Uterus (tissue), 4 donors: ENCODE data around the gene SMIM44. TPM values are rescaled to one million over a fixed set of nuclear protein-coding genes. Genes with fewer than 3 reads are reported as not detected.

Experiments
- DNase-seq, 2 donors: peaks; one replicate each; pipeline ENCODE4 v3.0.0-alpha.2; 2019 to 2020
- H3K27ac ChIP-seq, 2 donors: fragments of 200-600 bp; sonication (generic); 1 replicate in 1 of 2; 2 replicates in 1 of 2; pipeline ENCODE4 v1.5.1; 2016 to 2018
- H3K27me3 ChIP-seq, 2 donors: fragments of 200-600 bp; sonication (generic); one replicate each; pipeline ENCODE4 v1.5.1; 2018 to 2019; ENCODE audit warnings: control low read depth in 1 of 2
- H3K36me3 ChIP-seq, 2 donors: fragments of 200-600 bp; sonication (generic); one replicate each; pipeline ENCODE4 v1.5.1; 2019; ENCODE audit warnings: control low read depth in 1 of 2
- H3K4me1 ChIP-seq, 2 donors: fragments of 200-600 bp; sonication (generic); one replicate each; pipeline ENCODE4 v1.5.1; 2018 to 2019; ENCODE audit warnings: control low read depth in 1 of 2
- H3K4me3 ChIP-seq, 2 donors: fragments of 200-600 bp; sonication (generic); 1 replicate in 1 of 2; 2 replicates in 1 of 2; pipeline ENCODE4 v1.5.1; 2018 to 2019; ENCODE audit warnings: mild to moderate bottlenecking in 1 of 2
- H3K9me3 ChIP-seq, 2 donors: fragments of 200-600 bp; sonication (generic); one replicate each; pipeline ENCODE4 v1.5.1; 2019; ENCODE audit warnings: control low read depth in 1 of 2
- POLR2A ChIP-seq, 2 donors: fragments of 450-650 bp; IDR thresholded peaks; one replicate each; pipeline ENCODE4 v1.6.1; 2016; ENCODE audit warnings: antibody characterized with exemption in 2 of 2, mild to moderate bottlenecking in 1 of 2, moderate library complexity in 1 of 2
- intact Hi-C: fragments of 100-400 bp; cut with DNase I; formaldehyde crosslinking; loops from one replicate; pipeline ENCODE4 v1.15.1; 2023; ENCODE audit warnings: low total_unique reads
- total RNA-seq, 4 donors: library from RNA; depleted of rRNA in 3 of 4; stranded (reverse); fragments of >200 nt in 3 of 4; gene quantifications; one replicate each; pipeline versions ENCODE4 v1.1.0 to v1.2.4, GENCODE V29; 2014 to 2023
- TF ChIP-seq, protein P1 (sequence below), 4 experiments: fragments of 200-600 bp in 2 of 4; fragments of 450-650 bp in 2 of 4; sonication (generic) in 2 of 4; IDR thresholded peaks; one replicate each; pipeline ENCODE4 v1.5.1; 2016 to 2019; ENCODE audit warnings: antibody characterized with exemption in 4 of 4, mild to moderate bottlenecking in 2 of 4, moderate library complexity in 1 of 4
- donor health status: DM: yes; HTN: yes; CAD: no.

Gene SMIM44
- total RNA-seq, 4 donors from 2014 or later, result not detected

DNA sequence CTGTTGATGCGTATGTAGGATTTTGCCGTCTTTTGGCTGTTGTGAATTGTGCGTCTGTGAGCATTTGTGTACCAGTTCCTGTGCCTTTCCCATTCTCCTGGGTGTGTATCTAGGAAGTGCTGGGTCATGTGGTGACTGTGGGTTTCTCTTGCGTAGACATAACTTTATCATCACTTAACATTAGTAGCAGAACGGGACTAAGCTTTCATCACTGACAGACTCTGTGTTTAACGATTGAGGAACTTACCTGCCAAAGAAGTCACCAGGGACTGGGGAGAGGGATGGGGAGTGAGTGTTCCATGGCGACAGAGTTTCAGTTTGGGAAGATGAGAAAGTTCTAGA is 37.8 kb upstream of the SMIM44 start:
- no peak overlapping the region for H3K4me3 ChIP-seq
- no peaks in the 10 kb centered on the region for H3K4me1 ChIP-seq
- TF ChIP-seq, protein P1, sequence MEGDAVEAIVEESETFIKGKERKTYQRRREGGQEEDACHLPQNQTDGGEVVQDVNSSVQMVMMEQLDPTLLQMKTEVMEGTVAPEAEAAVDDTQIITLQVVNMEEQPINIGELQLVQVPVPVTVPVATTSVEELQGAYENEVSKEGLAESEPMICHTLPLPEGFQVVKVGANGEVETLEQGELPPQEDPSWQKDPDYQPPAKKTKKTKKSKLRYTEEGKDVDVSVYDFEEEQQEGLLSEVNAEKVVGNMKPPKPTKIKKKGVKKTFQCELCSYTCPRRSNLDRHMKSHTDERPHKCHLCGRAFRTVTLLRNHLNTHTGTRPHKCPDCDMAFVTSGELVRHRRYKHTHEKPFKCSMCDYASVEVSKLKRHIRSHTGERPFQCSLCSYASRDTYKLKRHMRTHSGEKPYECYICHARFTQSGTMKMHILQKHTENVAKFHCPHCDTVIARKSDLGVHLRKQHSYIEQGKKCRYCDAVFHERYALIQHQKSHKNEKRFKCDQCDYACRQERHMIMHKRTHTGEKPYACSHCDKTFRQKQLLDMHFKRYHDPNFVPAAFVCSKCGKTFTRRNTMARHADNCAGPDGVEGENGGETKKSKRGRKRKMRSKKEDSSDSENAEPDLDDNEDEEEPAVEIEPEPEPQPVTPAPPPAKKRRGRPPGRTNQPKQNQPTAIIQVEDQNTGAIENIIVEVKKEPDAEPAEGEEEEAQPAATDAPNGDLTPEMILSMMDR (IDR thresholded peaks at IDR 0.05), result no peak
- TF ChIP-seq POLR2A (IDR thresholded peaks at IDR 0.05), result no peak
- no peak overlapping the region for H3K27ac ChIP-seq
- no peaks in the 10 kb centered on the region for H3K9me3 ChIP-seq
- DNase-seq, result no peak
- no peaks in the 10 kb centered on the region for H3K27me3 ChIP-seq
- no peaks in the 10 kb centered on the region for H3K36me3 ChIP-seq
- intact Hi-C loops, result no loop called here

DNA sequence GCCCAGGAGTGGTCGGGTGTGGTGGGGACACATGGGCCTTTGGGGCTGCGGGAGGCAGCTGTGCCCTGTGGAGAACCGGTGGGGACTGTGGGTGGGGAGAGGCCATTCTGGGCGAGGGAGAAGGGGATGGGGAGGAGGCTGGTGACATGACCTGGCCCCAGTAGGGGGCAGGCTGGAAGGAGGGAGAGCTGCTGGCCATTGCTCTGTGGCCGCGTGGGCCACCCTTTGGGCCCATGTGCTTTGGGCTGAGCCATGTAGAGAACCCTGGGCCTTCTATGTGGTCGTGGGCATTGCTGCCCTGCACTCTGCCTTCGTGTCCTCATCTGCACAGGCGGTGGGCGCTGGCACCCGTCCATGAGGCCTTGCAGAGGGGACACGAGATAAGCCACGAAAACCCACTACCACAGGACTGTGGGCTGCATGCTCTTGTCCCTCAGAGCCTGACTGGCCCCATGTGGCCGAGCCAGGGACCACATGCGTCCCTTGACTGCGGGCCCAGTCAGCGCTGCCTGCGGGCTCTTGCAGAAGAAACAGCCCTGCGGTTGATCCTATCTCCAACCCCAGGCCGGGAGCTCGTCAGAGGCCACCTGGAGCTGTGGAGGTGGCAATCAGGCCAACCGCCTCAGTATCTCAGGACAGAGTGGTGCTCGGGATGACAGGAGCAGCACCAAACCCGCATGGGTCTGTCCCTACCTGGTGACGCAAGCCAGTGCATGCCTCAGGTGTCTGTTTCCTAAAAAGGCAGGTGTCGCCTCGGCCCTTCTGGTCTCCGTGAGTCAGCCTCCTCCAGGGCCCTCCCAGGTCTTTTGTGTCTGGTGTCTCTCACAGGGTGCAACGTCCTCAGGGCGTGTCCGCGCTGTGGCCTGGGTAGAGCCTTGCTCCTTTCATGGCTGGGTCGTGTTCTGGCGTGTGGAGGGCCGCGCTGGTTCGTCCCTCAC is 37.2 kb upstream of the SMIM44 start:
- Histone ChIP-seq H3K4me1 (no peaks in the 10 kb centered on the region), H3K4me3 (no peak overlapping the region), H3K27me3 (no peaks in the 10 kb centered on the region), H3K27ac (no peak overlapping the region), H3K9me3 (no peaks in the 10 kb centered on the region), H3K36me3 (no peaks in the 10 kb centered on the region)
- intact Hi-C loops, result no loop called here
- no peak for TF ChIP-seq POLR2A (IDR thresholded peaks at IDR 0.05)
- TF ChIP-seq, protein P1 (IDR thresholded peaks at IDR 0.05), result no peak
- no peak for DNase-seq

DNA sequence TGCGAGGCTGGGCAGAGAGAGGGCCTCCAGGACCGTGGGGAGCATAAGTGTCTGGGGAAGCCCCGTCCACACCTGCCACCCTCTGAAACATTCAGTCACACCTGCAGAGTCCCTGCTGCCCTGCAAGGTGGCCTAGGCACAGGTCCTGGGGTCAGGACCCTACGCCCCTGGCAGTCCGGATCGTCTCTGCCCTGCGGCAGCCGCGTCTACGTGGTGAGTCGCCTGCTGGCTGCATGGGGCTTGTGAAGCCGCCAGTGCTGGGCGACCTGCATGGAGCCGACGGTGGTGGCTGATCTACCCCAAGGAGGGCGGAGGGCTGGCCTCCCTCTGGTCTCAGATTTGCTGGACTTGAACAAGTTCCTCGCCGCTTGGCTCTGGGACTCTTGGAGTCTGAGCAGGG is 35.9 kb upstream of the SMIM44 start:
- Histone ChIP-seq H3K27ac (no peak overlapping the region), H3K36me3 (no peaks in the 10 kb centered on the region), H3K4me3 (no peak overlapping the region), H3K9me3 (no peaks in the 10 kb centered on the region), H3K4me1 (no peaks in the 10 kb centered on the region), H3K27me3 (no peaks in the 10 kb centered on the region)
- intact Hi-C loops, result no loop called here
- no peak for TF ChIP-seq POLR2A (IDR thresholded peaks at IDR 0.05)
- TF ChIP-seq, protein P1 (IDR thresholded peaks at IDR 0.05), result no peak
- DNase-seq, result no peak

- no peak overlapping the region for H3K27ac ChIP-seq
- intact Hi-C loops, result no loop called here
- no peak overlapping the region for H3K4me3 ChIP-seq
- DNase-seq, result no peak
- TF ChIP-seq, protein P1 (IDR thresholded peaks at IDR 0.05), result no peak
- TF ChIP-seq POLR2A (IDR thresholded peaks at IDR 0.05), result no peak
- H3K9me3 ChIP-seq, result no peaks in the 10 kb centered on the region
- H3K4me1 ChIP-seq, result no peaks in the 10 kb centered on the region
- H3K36me3 ChIP-seq, result no peaks in the 10 kb centered on the region
- no peaks in the 10 kb centered on the region for H3K27me3 ChIP-seq
Measured at GRCh38 chr19:3518659-3519058, 35.4 kb upstream of the SMIM44 start.

GRCh38 chr19:3518255-3518654 is 35.0 kb upstream of the SMIM44 start:
- DNase-seq, result no peak
- intact Hi-C loops, result no loop called here
- H3K9me3 ChIP-seq, result no peaks in the 10 kb centered on the region
- H3K4me1 ChIP-seq, result no peaks in the 10 kb centered on the region
- H3K27me3 ChIP-seq, result no peaks in the 10 kb centered on the region
- no peak overlapping the region for H3K27ac ChIP-seq
- no peak overlapping the region for H3K4me3 ChIP-seq
- H3K36me3 ChIP-seq, result no peaks in the 10 kb centered on the region
- TF ChIP-seq, protein P1 (IDR thresholded peaks at IDR 0.05), result no peak
- TF ChIP-seq POLR2A (IDR thresholded peaks at IDR 0.05), result no peak
